Coronary artery (tissue), 2 donors: ENCODE data around the gene TRABD.
"Not testable (repeated sequence)": the region's sequence is repeated elsewhere in the genome, so short reads cannot be mapped to it uniquely, and the experiment has no call there.

Source experiments
- DNase-seq: peaks from one replicate; pipeline ENCODE4 v3.0.0-alpha.2; 2017; ENCODE audit warnings: low spot score
- H3K27ac ChIP-seq, 2 donors: fragments of 200-600 bp; sonication (generic); one replicate each; pipeline ENCODE4 v1.5.1; 2016 to 2019
- H3K4me3 ChIP-seq: fragments of 200-600 bp; sonication (generic); 2 replicates; pipeline ENCODE4 v1.5.1; 2016; ENCODE audit warnings: mild to moderate bottlenecking, moderate library complexity
- CTCF ChIP-seq: fragments of 200-600 bp; sonication (generic); IDR thresholded peaks from one replicate; pipeline ENCODE4 v1.5.1; 2019; ENCODE audit warnings: antibody characterized with exemption

Gene TRABD

GRCh38 chr22:50157709-50158375 is 27.9 kb upstream of the TRABD start:
- Histone ChIP-seq H3K27ac (no peak overlapping the region), H3K4me3 (no peak overlapping the region)
- DNase-seq, result no peak
- TF ChIP-seq CTCF, result no peak

- Histone ChIP-seq H3K27ac (no peak overlapping the region), H3K4me3 (no peak overlapping the region)
- TF ChIP-seq CTCF, result no peak
- DNase-seq, result no peak
Measured at GRCh38 chr22:50160947-50161346, 24.8 kb upstream of the TRABD start.

GRCh38 chr22:50161508-50162390 is 24.0 kb upstream of the TRABD start:
- Histone ChIP-seq H3K4me3 (no peak overlapping the region), H3K27ac (no peak overlapping the region)
- TF ChIP-seq CTCF, result no peak
- DNase-seq, result peak; percentile 67

GRCh38 chr22:50162391-50162956 is 23.2 kb upstream of the TRABD start:
- Histone ChIP-seq H3K27ac (no peak overlapping the region), H3K4me3 (no peak overlapping the region)
- no peak for TF ChIP-seq CTCF
- DNase-seq, result no peak

GRCh38 chr22:50165436-50166123 is 20.1 kb upstream of the TRABD start:
- no peak for TF ChIP-seq CTCF
- H3K27ac ChIP-seq, result no peak overlapping the region
- DNase-seq, result no peak
- no peak overlapping the region for H3K4me3 ChIP-seq

- H3K27ac ChIP-seq, result no peak overlapping the region
- no peak for DNase-seq
- no peak overlapping the region for H3K4me3 ChIP-seq
- TF ChIP-seq CTCF, result no peak
Measured at GRCh38 chr22:50167689-50168489, 17.8 kb upstream of the TRABD start.

- DNase-seq, H3K4me3 ChIP-seq, H3K27ac ChIP-seq: not testable (repeated sequence)
Measured at GRCh38 chr22:50168490-50169180, 17.1 kb upstream of the TRABD start.
